Activated CD4-positive, alpha-beta T cell treated with anti-CD3 and anti-CD28 coated beads, Interleukin-10, Interleukin-2, amounts not matched to agents 100 ng/mL and 50 ng/mL, durations not matched to agents 16 hours and 8 hours (primary cell): ENCODE results near the gene CDKL5.
"Not testable (repeated sequence)": the region's sequence is repeated elsewhere in the genome, so short reads cannot be mapped to it uniquely, and the experiment has no call there.

ENCODE experiments used
- DNase-seq: peaks from one replicate; pipeline ENCODE4 v3.0.0-alpha.2; 2020

Gene CDKL5

GRCh38 chrX:18425199-18426003 is at the start of gene CDKL5:
Gene CDKL5 (plus strand): TSS chrX:18425608. CDS start chrX:18507097, 81,489 bp downstream.
- peak; percentile 95 for DNase-seq

GRCh38 chrX:18377796-18378195 is 47.6 kb upstream of the CDKL5 start:
- DNase-seq, result peak; percentile 41

- DNase-seq, result no peak
Measured at GRCh38 chrX:18389966-18390365, 35.4 kb upstream of the CDKL5 start.

- DNase-seq, result peak; percentile 63
Measured at GRCh38 chrX:18390941-18391538, 34.4 kb upstream of the CDKL5 start.

- no peak for DNase-seq
Measured at GRCh38 chrX:18394477-18394876, 30.9 kb upstream of the CDKL5 start.

- DNase-seq, result no peak
Measured at GRCh38 chrX:18401848-18402213, 23.6 kb upstream of the CDKL5 start.

GRCh38 chrX:18406531-18407266 is 18.7 kb upstream of the CDKL5 start:
- no peak for DNase-seq

- no peak for DNase-seq
Measured at GRCh38 chrX:18410038-18410437, 15.4 kb upstream of the CDKL5 start.

- no peak for DNase-seq
Measured at GRCh38 chrX:18415386-18415785, 10.0 kb upstream of the CDKL5 start.

GRCh38 chrX:18422325-18422724 is 3.1 kb upstream of the CDKL5 start:
- no peak for DNase-seq

GRCh38 chrX:18422886-18423285 is 2.5 kb upstream of the CDKL5 start:
- no peak for DNase-seq

- peak; percentile 16 for DNase-seq
Measured at GRCh38 chrX:18424482-18425198, 768 bp upstream of the CDKL5 start.

GRCh38 chrX:18426004-18426320 is 554 bp downstream of the CDKL5 start:
- DNase-seq, result no peak

- DNase-seq, result no peak
Measured at GRCh38 chrX:18428006-18428405, 2.6 kb downstream of the CDKL5 start.

- not testable (repeated sequence) for DNase-seq
Measured at GRCh38 chrX:18433288-18433687, 7.9 kb downstream of the CDKL5 start.

GRCh38 chrX:18434896-18435295 is 9.5 kb downstream of the CDKL5 start:
- DNase-seq, result no peak

- no peak for DNase-seq
Measured at GRCh38 chrX:18436017-18436416, 10.6 kb downstream of the CDKL5 start.

GRCh38 chrX:18440835-18441234 is 15.4 kb downstream of the CDKL5 start:
- no peak for DNase-seq

- DNase-seq, result no peak
Measured at GRCh38 chrX:18441780-18442367, 16.5 kb downstream of the CDKL5 start.

GRCh38 chrX:18448416-18448815 is 23.0 kb downstream of the CDKL5 start:
- DNase-seq, result no peak

GRCh38 chrX:18449236-18449635 is 23.8 kb downstream of the CDKL5 start:
- no peak for DNase-seq

GRCh38 chrX:18455384-18455783 is 30.0 kb downstream of the CDKL5 start:
- no peak for DNase-seq

- DNase-seq, result no peak
Measured at GRCh38 chrX:18457000-18457399, 31.6 kb downstream of the CDKL5 start.
